ENCODE results near the gene IL1RAPL1.

The IL1RAPL1 gene

GRCh38 chrX:29542152-29542551 lies 954.9 kb downstream of the IL1RAPL1 start:
- Histone ChIP-seq H3K36me3 (ENCODE audit: control insufficient read depth in 4 of 4, insufficient read depth in 4 of 4, low read length in 3 of 4) (no peaks in the 10 kb centered on the region), H3K9me3 (ENCODE audit: control extremely low read depth in 1 of 5, control insufficient read depth in 4 of 5, insufficient read depth in 2 of 5, low read depth in 1 of 5, low read length in 4 of 5) (no peaks in the 10 kb centered on the region), H3K4me1 (ENCODE audit: control extremely low read depth in 1 of 4, control insufficient read depth in 4 of 4, insufficient read depth in 4 of 4, low read length in 3 of 4) (no peaks in the 10 kb centered on the region), H3K27me3 (replicated peaks in 2 of 5; ENCODE audit: control insufficient read depth in 4 of 5, insufficient read depth in 5 of 5, low read length in 4 of 5) (no peaks in the 10 kb centered on the region), H3K4me3 (ENCODE audit: control insufficient read depth in 1 of 7, extremely low read depth in 1 of 7, insufficient read depth in 4 of 7, low read depth in 2 of 7, low read length in 6 of 7) (no peak overlapping the region), H3K27ac (ENCODE audit: insufficient read depth in 1 of 2, low read depth in 1 of 2, low read length in 2 of 2, poor library complexity in 1 of 2, severe bottlenecking in 2 of 2) (no peak overlapping the region)
- ChIA-PET POLR2A (no interaction called here), CTCF (no interaction called here)
- 40% methylated on average over 1 of the region's 1 CpG for WGBS (ENCODE audit: insufficient coverage)
- DNase-seq, result no peak

DNA sequence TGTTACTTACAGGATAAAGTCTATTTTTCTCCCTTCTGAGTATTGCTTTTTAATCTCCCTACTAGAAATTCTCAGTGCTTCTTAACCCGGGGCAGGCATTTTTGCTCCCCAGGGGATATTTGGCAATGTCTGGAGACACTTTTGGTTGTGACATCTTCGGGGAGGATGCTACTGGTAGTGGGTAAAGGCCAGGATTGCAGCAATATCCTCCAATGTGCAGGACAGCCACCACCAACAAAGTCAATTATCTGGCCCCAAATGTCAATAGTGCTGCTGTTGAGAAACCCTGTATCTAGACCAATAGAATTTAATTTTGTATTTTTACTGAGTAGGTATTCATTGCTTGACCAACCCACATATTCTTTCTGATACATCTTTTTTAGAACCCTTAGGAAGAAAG lies 958.6 kb downstream of the IL1RAPL1 start:
- Histone ChIP-seq H3K4me3 (ENCODE audit: control insufficient read depth in 1 of 7, extremely low read depth in 1 of 7, insufficient read depth in 4 of 7, low read depth in 2 of 7, low read length in 6 of 7) (no peak overlapping the region), H3K27ac (ENCODE audit: insufficient read depth in 1 of 2, low read depth in 1 of 2, low read length in 2 of 2, poor library complexity in 1 of 2, severe bottlenecking in 2 of 2) (no peak overlapping the region), H3K36me3 (ENCODE audit: control insufficient read depth in 4 of 4, insufficient read depth in 4 of 4, low read length in 3 of 4) (no peaks in the 10 kb centered on the region), H3K4me1 (ENCODE audit: control extremely low read depth in 1 of 4, control insufficient read depth in 4 of 4, insufficient read depth in 4 of 4, low read length in 3 of 4) (no peaks in the 10 kb centered on the region), H3K27me3 (replicated peaks in 2 of 5; ENCODE audit: control insufficient read depth in 4 of 5, insufficient read depth in 5 of 5, low read length in 4 of 5) (no peaks in the 10 kb centered on the region), H3K9me3 (ENCODE audit: control extremely low read depth in 1 of 5, control insufficient read depth in 4 of 5, insufficient read depth in 2 of 5, low read depth in 1 of 5, low read length in 4 of 5) (no peaks in the 10 kb centered on the region)
- WGBS (ENCODE audit: insufficient coverage), result no CpG with 5 or more reads among the region's 2 CpGs
- CTCF ChIA-PET, result no interaction called here
- no peak for DNase-seq
- POLR2A ChIA-PET, result no interaction called here

DNA sequence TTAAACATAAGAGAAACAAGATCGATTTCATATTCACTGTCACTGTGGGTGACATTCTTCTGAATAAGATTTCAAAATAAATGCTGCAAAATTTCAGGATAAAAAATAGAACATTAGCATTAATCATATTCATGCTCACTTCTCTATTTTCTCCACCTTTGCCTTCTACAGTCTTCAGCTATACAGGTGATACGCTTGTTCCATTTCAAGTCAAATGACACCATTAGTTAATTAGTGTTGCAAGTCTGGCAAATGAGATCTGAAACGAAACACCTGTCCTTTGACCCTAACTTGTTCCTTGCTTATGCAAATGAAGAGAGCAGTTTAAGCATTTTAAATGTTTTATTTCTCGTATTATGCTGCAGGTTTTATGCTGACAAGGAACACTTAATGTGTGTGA lies 960.6 kb downstream of the IL1RAPL1 start:
- no peak for DNase-seq
- 80% methylated on average over 2 of the region's 4 CpGs for WGBS (ENCODE audit: insufficient coverage)
- Histone ChIP-seq H3K27me3 (replicated peaks in 2 of 5; ENCODE audit: control insufficient read depth in 4 of 5, insufficient read depth in 5 of 5, low read length in 4 of 5) (no peaks in the 10 kb centered on the region), H3K36me3 (ENCODE audit: control insufficient read depth in 4 of 4, insufficient read depth in 4 of 4, low read length in 3 of 4) (no peaks in the 10 kb centered on the region), H3K4me3 (ENCODE audit: control insufficient read depth in 1 of 7, extremely low read depth in 1 of 7, insufficient read depth in 4 of 7, low read depth in 2 of 7, low read length in 6 of 7) (no peak overlapping the region), H3K9me3 (ENCODE audit: control extremely low read depth in 1 of 5, control insufficient read depth in 4 of 5, insufficient read depth in 2 of 5, low read depth in 1 of 5, low read length in 4 of 5) (no peaks in the 10 kb centered on the region), H3K4me1 (ENCODE audit: control extremely low read depth in 1 of 4, control insufficient read depth in 4 of 4, insufficient read depth in 4 of 4, low read length in 3 of 4) (no peaks in the 10 kb centered on the region), H3K27ac (ENCODE audit: insufficient read depth in 1 of 2, low read depth in 1 of 2, low read length in 2 of 2, poor library complexity in 1 of 2, severe bottlenecking in 2 of 2) (no peak overlapping the region)
- ChIA-PET POLR2A (no interaction called here), CTCF (no interaction called here)

DNA sequence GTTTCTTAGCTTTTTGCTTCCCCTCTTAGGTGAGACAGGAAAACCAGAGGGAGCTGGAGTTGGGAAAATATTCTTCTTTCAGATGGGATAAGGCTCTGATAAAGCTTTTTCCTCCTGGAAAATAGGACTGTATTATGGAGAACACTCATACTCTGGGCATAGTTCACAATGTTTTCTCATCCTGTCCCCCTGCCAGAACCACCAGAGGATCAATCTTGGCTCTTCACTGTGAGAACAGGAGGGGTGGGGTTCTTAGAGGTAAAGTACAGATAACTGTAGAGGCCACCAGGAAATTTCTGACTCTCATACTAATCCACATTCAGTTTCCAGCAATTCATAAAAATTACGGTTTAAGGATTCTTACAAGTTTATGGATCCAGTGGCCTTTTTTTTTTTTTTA lies 966.3 kb downstream of the IL1RAPL1 start:
- no peaks in the 10 kb centered on the region for H3K9me3 ChIP-seq (ENCODE audit: control extremely low read depth in 1 of 5, control insufficient read depth in 4 of 5, insufficient read depth in 2 of 5, low read depth in 1 of 5, low read length in 4 of 5)
- CTCF ChIA-PET, result no interaction called here
- H3K36me3 ChIP-seq (ENCODE audit: control insufficient read depth in 4 of 4, insufficient read depth in 4 of 4, low read length in 3 of 4), result no peaks in the 10 kb centered on the region
- H3K27me3 ChIP-seq (replicated peaks in 2 of 5; ENCODE audit: control insufficient read depth in 4 of 5, insufficient read depth in 5 of 5, low read length in 4 of 5), result no peaks in the 10 kb centered on the region
- H3K4me3 ChIP-seq (ENCODE audit: control insufficient read depth in 1 of 7, extremely low read depth in 1 of 7, insufficient read depth in 4 of 7, low read depth in 2 of 7, low read length in 6 of 7), result no peak overlapping the region
- no peaks in the 10 kb centered on the region for H3K4me1 ChIP-seq (ENCODE audit: control extremely low read depth in 1 of 4, control insufficient read depth in 4 of 4, insufficient read depth in 4 of 4, low read length in 3 of 4)
- DNase-seq, result no peak
- whole genome bisulfite sequencing (ENCODE audit: insufficient coverage), result 100% methylated on average over 1 of the region's 1 CpG
- POLR2A ChIA-PET, result no interaction called here
- no peak overlapping the region for H3K27ac ChIP-seq (ENCODE audit: insufficient read depth in 1 of 2, low read depth in 1 of 2, low read length in 2 of 2, poor library complexity in 1 of 2, severe bottlenecking in 2 of 2)

DNA sequence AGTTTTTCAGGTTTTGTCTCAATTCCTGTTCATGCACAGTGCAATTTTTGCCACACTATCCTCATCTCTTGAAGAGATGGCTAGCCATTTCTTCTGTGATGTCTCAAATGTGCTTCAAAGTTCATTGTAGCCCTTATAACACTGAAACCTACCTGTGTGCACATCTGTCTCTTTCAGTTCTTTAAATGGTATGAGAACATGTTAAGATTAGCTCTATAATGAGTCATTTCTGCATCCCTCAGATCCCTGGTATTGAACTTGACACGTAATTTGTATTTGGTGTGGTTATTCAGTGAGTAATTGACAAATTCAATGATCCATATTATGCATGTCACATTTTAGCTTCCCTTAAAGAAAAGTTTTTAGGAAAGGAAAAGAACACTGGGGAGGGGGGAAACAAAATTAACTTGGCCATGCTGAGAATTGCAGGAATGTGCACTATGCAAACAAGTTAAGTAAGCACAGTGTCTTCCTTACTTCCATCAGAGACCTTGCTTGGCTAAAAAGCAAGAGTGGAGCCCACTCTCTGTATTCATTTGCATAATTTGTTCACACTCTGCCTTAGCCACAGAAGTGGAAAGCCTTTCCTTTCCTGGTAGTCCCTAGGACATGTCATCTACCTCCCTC lies 968.3 kb downstream of the IL1RAPL1 start:
- DNase-seq, result no peak
- WGBS (ENCODE audit: insufficient coverage), result no CpG with 5 or more reads among the region's 1 CpG
- ChIA-PET POLR2A (no interaction called here), CTCF (no interaction called here)
- no peaks in the 10 kb centered on the region for H3K27me3 ChIP-seq (replicated peaks in 2 of 5; ENCODE audit: control insufficient read depth in 4 of 5, insufficient read depth in 5 of 5, low read length in 4 of 5)
- H3K4me3 ChIP-seq (ENCODE audit: control insufficient read depth in 1 of 7, extremely low read depth in 1 of 7, insufficient read depth in 4 of 7, low read depth in 2 of 7, low read length in 6 of 7), result no peak overlapping the region
- H3K4me1 ChIP-seq (ENCODE audit: control extremely low read depth in 1 of 4, control insufficient read depth in 4 of 4, insufficient read depth in 4 of 4, low read length in 3 of 4), result no peaks in the 10 kb centered on the region
- no peaks in the 10 kb centered on the region for H3K36me3 ChIP-seq (ENCODE audit: control insufficient read depth in 4 of 4, insufficient read depth in 4 of 4, low read length in 3 of 4)
- H3K27ac ChIP-seq (ENCODE audit: insufficient read depth in 1 of 2, low read depth in 1 of 2, low read length in 2 of 2, poor library complexity in 1 of 2, severe bottlenecking in 2 of 2), result no peak overlapping the region
- no peaks in the 10 kb centered on the region for H3K9me3 ChIP-seq (ENCODE audit: control extremely low read depth in 1 of 5, control insufficient read depth in 4 of 5, insufficient read depth in 2 of 5, low read depth in 1 of 5, low read length in 4 of 5)

DNA sequence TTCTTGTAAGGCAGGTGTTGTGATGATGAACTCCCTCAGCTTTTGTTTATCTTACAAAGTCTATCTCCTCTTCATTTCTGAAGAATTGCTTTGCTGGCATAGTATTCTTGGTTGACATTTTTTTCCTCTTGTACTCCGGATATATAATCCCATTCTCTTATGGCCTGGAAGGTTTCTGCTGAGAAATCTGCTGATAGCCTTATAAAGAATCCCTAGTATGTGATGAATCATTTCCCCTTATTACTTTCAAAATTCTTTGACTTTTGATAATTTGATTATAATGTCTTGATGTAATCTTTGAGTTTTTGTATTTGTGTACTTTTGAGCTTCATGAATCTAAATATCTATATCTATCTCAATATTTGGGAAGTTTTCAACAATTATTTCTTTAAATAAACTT lies 972.8 kb downstream of the IL1RAPL1 start:
- no peaks in the 10 kb centered on the region for H3K36me3 ChIP-seq (ENCODE audit: control insufficient read depth in 4 of 4, insufficient read depth in 4 of 4, low read length in 3 of 4)
- no CpG with 5 or more reads among the region's 1 CpG for WGBS (ENCODE audit: insufficient coverage)
- ChIA-PET POLR2A (no interaction called here), CTCF (no interaction called here)
- no peak overlapping the region for H3K27ac ChIP-seq (ENCODE audit: insufficient read depth in 1 of 2, low read depth in 1 of 2, low read length in 2 of 2, poor library complexity in 1 of 2, severe bottlenecking in 2 of 2)
- H3K27me3 ChIP-seq (replicated peaks in 2 of 5; ENCODE audit: control insufficient read depth in 4 of 5, insufficient read depth in 5 of 5, low read length in 4 of 5), result no peaks in the 10 kb centered on the region
- no peaks in the 10 kb centered on the region for H3K4me1 ChIP-seq (ENCODE audit: control extremely low read depth in 1 of 4, control insufficient read depth in 4 of 4, insufficient read depth in 4 of 4, low read length in 3 of 4)
- no peak for DNase-seq
- peaks cover 0 to 8% (median 0%) of the 10 kb centered on the region in 5 experiments for H3K9me3 ChIP-seq (ENCODE audit: control extremely low read depth in 1 of 5, control insufficient read depth in 4 of 5, insufficient read depth in 2 of 5, low read depth in 1 of 5, low read length in 4 of 5)
- no peak overlapping the region for H3K4me3 ChIP-seq (ENCODE audit: control insufficient read depth in 1 of 7, extremely low read depth in 1 of 7, insufficient read depth in 4 of 7, low read depth in 2 of 7, low read length in 6 of 7)

DNA sequence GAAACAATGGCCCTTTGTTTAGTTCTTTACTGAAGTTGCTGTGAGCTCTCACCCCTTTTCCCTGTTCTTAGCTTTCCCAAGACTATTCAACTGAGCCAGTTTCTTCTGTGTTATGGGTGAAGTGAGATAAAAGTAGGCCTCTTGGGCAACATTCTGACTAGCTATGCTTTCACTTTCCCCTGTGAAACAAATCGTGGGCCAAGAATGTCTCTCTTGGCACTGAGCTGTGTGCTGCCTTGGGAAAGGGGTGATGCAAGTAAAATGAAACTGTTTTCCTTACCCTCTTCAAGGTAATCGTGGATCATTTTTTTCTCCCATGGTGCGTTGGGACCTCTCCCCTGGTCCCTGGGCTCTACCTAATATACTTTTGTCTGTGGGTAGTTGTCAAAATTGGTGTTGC lies 974.2 kb downstream of the IL1RAPL1 start:
- no peaks in the 10 kb centered on the region for H3K27me3 ChIP-seq (replicated peaks in 2 of 5; ENCODE audit: control insufficient read depth in 4 of 5, insufficient read depth in 5 of 5, low read length in 4 of 5)
- ChIA-PET POLR2A (no interaction called here), CTCF (no interaction called here)
- H3K4me1 ChIP-seq (ENCODE audit: control extremely low read depth in 1 of 4, control insufficient read depth in 4 of 4, insufficient read depth in 4 of 4, low read length in 3 of 4), result no peaks in the 10 kb centered on the region
- H3K9me3 ChIP-seq (ENCODE audit: control extremely low read depth in 1 of 5, control insufficient read depth in 4 of 5, insufficient read depth in 2 of 5, low read depth in 1 of 5, low read length in 4 of 5), result peaks cover 0 to 8% (median 0%) of the 10 kb centered on the region in 5 experiments
- no peak overlapping the region for H3K27ac ChIP-seq (ENCODE audit: insufficient read depth in 1 of 2, low read depth in 1 of 2, low read length in 2 of 2, poor library complexity in 1 of 2, severe bottlenecking in 2 of 2)
- 86% methylated on average over 1 of the region's 3 CpGs for WGBS (ENCODE audit: insufficient coverage)
- H3K36me3 ChIP-seq (ENCODE audit: control insufficient read depth in 4 of 4, insufficient read depth in 4 of 4, low read length in 3 of 4), result no peaks in the 10 kb centered on the region
- no peak for DNase-seq
- H3K4me3 ChIP-seq (ENCODE audit: control insufficient read depth in 1 of 7, extremely low read depth in 1 of 7, insufficient read depth in 4 of 7, low read depth in 2 of 7, low read length in 6 of 7), result no peak overlapping the region
